Astrocyte of the spinal cord (primary cell): ENCODE data around the gene C1RL.

Source experiments
- DNase-seq: peaks from one replicate; pipeline ENCODE4 v3.0.0; 2011; ENCODE audit warnings: low read depth, low spot score
- H3K4me3 ChIP-seq: 2 replicates; pipeline ENCODE4 v1.5.1; 2011; ENCODE audit warnings: low read depth, mild to moderate bottlenecking, low read length, moderate library complexity
- in situ Hi-C: cut with HindIII; loops from 2 replicates; pipeline ENCODE4 v1.10.0; 2017; ENCODE audit warnings: low sequenced_read_pairs
- TF ChIP-seq, protein P1 (sequence below): IDR thresholded peaks from 2 replicates; pipeline ENCODE4 v1.5.1; 2012; ENCODE audit warnings: low read depth, mild to moderate bottlenecking, low read length, inconsistent platforms

C1RL gene

DNA sequence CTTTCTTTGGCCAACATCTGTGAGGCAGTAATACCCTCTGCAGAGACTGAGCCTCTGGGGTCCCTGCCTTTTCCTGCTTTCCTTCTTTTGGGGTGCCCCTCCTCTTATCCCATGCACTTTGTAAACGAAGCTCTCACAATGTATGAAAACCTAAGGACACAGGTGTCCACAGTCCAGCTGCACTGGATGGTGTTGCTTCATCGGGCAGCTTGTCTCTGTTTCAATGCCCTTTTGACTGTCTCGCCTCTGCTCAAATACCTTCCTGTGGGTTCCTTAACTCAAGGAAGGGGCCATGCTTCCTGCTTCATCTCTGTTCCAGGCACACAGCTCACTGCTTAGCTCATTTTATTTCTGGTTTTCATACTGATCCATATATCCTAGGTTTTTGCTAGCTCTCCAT lies 6.4 kb downstream of the C1RL start:
- TF ChIP-seq, protein P1, sequence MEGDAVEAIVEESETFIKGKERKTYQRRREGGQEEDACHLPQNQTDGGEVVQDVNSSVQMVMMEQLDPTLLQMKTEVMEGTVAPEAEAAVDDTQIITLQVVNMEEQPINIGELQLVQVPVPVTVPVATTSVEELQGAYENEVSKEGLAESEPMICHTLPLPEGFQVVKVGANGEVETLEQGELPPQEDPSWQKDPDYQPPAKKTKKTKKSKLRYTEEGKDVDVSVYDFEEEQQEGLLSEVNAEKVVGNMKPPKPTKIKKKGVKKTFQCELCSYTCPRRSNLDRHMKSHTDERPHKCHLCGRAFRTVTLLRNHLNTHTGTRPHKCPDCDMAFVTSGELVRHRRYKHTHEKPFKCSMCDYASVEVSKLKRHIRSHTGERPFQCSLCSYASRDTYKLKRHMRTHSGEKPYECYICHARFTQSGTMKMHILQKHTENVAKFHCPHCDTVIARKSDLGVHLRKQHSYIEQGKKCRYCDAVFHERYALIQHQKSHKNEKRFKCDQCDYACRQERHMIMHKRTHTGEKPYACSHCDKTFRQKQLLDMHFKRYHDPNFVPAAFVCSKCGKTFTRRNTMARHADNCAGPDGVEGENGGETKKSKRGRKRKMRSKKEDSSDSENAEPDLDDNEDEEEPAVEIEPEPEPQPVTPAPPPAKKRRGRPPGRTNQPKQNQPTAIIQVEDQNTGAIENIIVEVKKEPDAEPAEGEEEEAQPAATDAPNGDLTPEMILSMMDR: no peak
- no peak for DNase-seq
- in situ Hi-C loops: no loop called here
- H3K4me3 ChIP-seq: no peak overlapping the region

DNA sequence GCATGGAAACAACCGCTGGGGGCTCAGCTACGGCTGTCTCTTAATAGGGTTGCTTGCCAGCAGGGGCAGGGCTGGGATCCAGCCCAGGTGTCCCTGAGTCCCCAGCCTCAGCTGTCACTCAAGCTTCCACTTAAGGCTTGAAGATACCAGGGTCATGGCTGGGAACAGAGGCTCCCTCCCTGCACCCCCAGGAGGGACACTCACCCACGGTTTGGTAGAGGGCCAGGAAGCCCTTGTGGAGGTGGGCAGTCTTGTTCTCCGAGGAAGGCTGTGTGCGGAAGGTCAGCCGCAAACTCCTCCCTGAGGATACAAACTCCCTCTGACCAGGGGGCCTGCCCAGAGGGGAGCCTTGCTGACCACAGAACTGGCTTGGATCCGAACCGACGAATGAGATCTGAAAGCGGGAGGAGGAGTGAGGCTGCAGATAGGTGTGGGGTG lies 7.3 kb downstream of the C1RL start:
- in situ Hi-C loops: no loop called here
- TF ChIP-seq, protein P1: no peak
- no peak overlapping the region for H3K4me3 ChIP-seq
- DNase-seq: no peak

DNA sequence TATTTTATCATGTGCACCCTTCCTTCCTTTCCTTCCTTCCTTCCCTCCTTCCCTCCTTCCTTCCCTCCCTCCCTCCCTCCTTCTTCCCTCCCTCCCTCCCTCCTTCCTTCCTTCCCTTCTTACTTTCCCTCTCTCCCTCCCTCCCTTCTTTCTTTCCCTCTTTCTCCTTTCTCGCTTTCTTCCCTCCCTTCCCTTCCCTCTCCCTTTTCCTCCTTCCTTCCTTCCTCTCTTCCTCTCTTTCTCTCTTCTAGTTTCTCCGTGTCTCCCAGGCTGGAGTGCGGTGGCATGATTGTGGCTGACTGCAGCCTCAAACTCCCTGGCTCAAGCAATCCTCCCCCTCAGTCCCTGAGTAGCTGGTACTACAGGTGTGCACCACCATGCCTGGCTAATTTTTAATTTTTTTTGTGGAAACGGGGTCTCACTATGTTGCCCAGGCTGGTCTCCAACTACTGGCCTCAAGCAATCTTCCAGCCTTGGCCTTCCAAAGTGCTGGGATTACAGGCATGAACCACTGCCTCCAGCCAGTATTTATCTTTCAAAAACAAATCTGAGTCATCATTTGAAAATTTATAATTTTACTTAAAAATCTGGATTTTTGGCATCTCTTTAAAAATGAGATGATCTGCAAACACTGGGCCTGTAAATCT lies 7.8 kb downstream of the C1RL start:
- TF ChIP-seq, protein P1: no peak
- in situ Hi-C loops: no loop called here
- no peak overlapping the region for H3K4me3 ChIP-seq
- DNase-seq: no peak

DNA sequence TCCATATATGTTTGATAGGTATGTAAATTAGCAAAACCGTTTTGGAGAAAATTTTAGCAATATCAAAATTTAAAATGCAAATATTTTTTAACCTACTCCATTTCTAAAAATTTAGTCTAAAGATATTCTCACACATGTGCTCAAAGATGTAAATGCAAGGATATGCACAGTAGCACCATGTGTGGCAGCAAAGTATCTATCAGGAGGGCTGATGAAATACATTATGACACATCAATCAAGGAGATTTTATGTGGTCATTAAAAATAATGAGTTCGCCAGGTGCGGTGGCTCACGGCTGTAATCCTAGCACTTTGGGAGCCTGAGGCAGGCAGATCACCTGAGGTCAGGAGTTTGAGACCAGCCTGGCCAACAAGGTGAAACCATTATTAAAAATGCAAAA lies 8.8 kb downstream of the C1RL start:
- no peak for DNase-seq
- no peak overlapping the region for H3K4me3 ChIP-seq
- in situ Hi-C loops: no loop called here
- TF ChIP-seq, protein P1: no peak

DNA sequence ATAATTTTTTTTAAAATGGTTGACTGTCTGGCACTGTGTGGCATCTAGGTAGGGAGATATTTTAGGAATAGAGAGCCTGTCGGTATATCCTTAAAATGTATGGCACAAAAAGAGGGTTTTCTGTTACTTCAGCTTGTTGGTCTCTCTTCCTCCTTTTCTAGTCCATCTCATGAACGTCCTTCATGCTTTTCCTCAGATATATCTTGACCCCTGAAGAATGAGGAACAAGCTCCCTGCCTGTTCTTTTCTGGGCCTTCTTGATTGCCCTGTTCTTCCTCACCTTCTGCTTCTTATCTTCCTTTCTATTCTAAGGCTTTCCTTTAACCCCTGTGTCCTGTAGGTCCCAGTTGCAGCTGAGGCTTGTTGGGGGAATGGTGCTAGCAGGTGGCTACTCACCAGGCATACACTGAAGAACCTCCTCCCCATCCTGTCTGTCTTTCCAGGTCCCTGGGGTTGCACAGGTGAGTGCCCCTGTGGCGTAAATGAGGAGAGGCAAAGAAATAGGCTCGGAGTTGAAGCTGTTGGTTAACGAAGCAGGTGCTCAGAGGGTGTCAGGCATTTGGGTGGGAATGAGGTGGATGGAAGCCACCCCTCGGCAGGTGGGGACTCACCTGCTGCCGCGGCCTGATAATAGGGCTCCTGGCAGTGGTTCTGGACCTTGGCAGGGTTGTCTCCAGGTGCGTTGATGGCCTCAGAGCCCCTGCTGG lies 9.6 kb downstream of the C1RL start:
- H3K4me3 ChIP-seq: no peak overlapping the region
- no peak for DNase-seq
- TF ChIP-seq, protein P1: no peak
- in situ Hi-C loops: no loop called here

DNA sequence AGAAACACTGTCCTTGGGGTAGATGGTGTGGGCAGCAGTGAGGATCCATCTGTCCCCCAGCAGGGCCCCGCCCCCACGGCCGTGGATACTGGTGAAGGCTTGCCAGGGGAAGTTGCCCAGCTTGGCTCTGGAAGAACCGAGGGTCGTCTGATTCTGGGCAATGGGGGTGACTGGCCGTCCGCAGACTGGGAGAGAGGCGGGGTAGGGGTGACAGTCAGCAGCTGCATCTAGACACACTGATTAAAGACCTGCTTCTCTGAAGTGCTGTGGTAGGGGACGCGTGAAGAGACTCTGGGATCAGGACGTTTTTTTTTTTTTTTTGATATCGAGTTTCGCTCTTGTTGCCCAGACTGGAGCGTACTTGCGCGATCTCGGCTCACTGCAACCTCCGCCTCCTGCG lies 12.0 kb downstream of the C1RL start:
- no peak for DNase-seq
- TF ChIP-seq, protein P1: no peak
- no peak overlapping the region for H3K4me3 ChIP-seq
- in situ Hi-C loops: no loop called here
